ENCODE data around the gene ALDH1L2. TPM values are rescaled to one million over a fixed set of nuclear protein-coding genes. Genes with fewer than 3 reads are reported as not detected.
A peak's percentile ranks its signal among the peaks of the same experiment; 100 is the strongest.

Gene ALDH1L2
- total RNA-seq, 1 experiment from 2014 or later, result 2.2 TPM

DNA sequence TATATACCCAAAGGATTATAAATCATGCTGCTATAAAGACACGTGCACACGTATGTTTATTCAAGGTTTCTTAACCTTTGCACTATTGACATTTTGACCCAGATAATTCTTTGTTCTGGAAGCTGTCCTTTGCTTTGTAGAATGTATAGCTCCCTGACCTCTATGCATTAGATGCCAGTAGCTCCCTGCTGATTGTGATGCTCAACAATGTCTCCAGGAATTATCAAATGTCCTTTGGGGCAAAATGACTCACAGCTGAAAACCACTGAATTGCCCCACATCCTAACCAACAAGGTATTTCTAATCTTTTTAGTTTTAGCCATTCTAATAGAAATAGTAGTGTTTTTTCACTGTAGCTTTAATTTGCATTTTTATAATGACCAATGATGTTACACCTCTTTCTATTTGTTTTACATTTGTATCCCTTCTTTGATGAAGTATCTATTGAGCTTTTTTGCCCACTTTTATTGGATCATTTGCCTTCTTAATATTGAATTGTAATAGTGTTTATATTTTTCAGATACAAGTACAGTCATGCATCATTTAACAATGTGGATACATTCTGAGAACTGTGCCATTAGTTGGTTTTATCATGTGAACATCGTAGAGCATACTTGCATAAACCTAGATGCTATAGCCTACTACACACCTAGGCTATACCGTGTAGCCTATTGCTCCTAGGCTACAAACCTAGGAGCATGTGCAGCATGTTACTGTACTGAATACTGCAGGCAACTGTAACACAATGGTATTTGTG is 108.5 kb downstream of the ALDH1L2 start:
- H3K79me2 ChIP-seq (ENCODE audit: low read depth), result no peaks in the 10 kb centered on the region
- H3K27me3 ChIP-seq (ENCODE audit: insufficient read depth, low read depth), result no peaks in the 10 kb centered on the region
- no peaks in the 10 kb centered on the region for H4K20me1 ChIP-seq (ENCODE audit: insufficient read depth)
- H3K27ac ChIP-seq, result no peak overlapping the region
- H3K9me3 ChIP-seq (ENCODE audit: insufficient read depth, low read depth), result no peaks in the 10 kb centered on the region
- no peaks in the 10 kb centered on the region for H3K36me3 ChIP-seq (ENCODE audit: low read depth)
- H3F3A ChIP-seq (ENCODE audit: insufficient read depth, low read depth), result peaks cover 25% of the 10 kb centered on the region
- no peaks in the 10 kb centered on the region for H3K9me2 ChIP-seq (ENCODE audit: insufficient read depth)
- intact Hi-C loops (cut with micrococcal nuclease; ENCODE audit: unreplicated experiment), result no loop called here
- no peak overlapping the region for H3K4me3 ChIP-seq
- no TSS peak for BruUV-seq (replicated peaks)
- POLR2A ChIA-PET (ENCODE audit: unreplicated experiment), result no interaction called here
- DNase-seq, result peak in 1 of 2 experiments; percentile 63
- CTCF ChIA-PET, result no interaction called here
- TF ChIP-seq, protein P1, sequence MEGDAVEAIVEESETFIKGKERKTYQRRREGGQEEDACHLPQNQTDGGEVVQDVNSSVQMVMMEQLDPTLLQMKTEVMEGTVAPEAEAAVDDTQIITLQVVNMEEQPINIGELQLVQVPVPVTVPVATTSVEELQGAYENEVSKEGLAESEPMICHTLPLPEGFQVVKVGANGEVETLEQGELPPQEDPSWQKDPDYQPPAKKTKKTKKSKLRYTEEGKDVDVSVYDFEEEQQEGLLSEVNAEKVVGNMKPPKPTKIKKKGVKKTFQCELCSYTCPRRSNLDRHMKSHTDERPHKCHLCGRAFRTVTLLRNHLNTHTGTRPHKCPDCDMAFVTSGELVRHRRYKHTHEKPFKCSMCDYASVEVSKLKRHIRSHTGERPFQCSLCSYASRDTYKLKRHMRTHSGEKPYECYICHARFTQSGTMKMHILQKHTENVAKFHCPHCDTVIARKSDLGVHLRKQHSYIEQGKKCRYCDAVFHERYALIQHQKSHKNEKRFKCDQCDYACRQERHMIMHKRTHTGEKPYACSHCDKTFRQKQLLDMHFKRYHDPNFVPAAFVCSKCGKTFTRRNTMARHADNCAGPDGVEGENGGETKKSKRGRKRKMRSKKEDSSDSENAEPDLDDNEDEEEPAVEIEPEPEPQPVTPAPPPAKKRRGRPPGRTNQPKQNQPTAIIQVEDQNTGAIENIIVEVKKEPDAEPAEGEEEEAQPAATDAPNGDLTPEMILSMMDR (conservative IDR thresholded peaks at IDR 0.05), result no peak
- TF ChIP-seq EZH2 (IDR thresholded peaks at IDR 0.05; ENCODE audit: low read depth), result no peak
- no peak overlapping the region for H3K4me2 ChIP-seq
- H2AFZ ChIP-seq, result no peak overlapping the region
- H3K4me1 ChIP-seq (replicated peaks; ENCODE audit: insufficient read depth), result peaks cover 39% of the 10 kb centered on the region

- H3K4me1 ChIP-seq (replicated peaks; ENCODE audit: insufficient read depth), result peaks cover 32% of the 10 kb centered on the region
- ChIA-PET POLR2A (ENCODE audit: unreplicated experiment) (interaction anchor here (0.7 kb wide), 1 partner anchor 693 kb away, joined by 3 read pairs; no protein-coding TSS in a partner anchor), CTCF (no interaction called here)
- H3K27me3 ChIP-seq (ENCODE audit: insufficient read depth, low read depth), result no peaks in the 10 kb centered on the region
- H3K9me3 ChIP-seq (ENCODE audit: insufficient read depth, low read depth), result no peaks in the 10 kb centered on the region
- peaks cover 20% of the 10 kb centered on the region for H3F3A ChIP-seq (ENCODE audit: insufficient read depth, low read depth)
- no TSS peak for BruUV-seq (replicated peaks)
- H3K4me2 ChIP-seq, result peak overlapping the region; percentile 70
- no peaks in the 10 kb centered on the region for H3K79me2 ChIP-seq (ENCODE audit: low read depth)
- peak overlapping the region; percentile 76 for H2AFZ ChIP-seq
- no peaks in the 10 kb centered on the region for H4K20me1 ChIP-seq (ENCODE audit: insufficient read depth)
- H3K9me2 ChIP-seq (ENCODE audit: insufficient read depth), result no peaks in the 10 kb centered on the region
- peak overlapping the region; percentile 83 for H3K27ac ChIP-seq
- H3K36me3 ChIP-seq (ENCODE audit: low read depth), result no peaks in the 10 kb centered on the region
- intact Hi-C loops (cut with micrococcal nuclease; ENCODE audit: unreplicated experiment), result loop anchor here (1.0 kb wide), 1 partner anchor 36 kb away; no protein-coding TSS in a partner anchor
- peak; percentile 44 to 87 for DNase-seq
- TF ChIP-seq, protein P1 (conservative IDR thresholded peaks at IDR 0.05), result no peak
- no peak for TF ChIP-seq EZH2 (IDR thresholded peaks at IDR 0.05; ENCODE audit: low read depth)
- H3K4me3 ChIP-seq, result no peak overlapping the region
Measured at GRCh38 chr12:104974626-104975290, 109.5 kb downstream of the ALDH1L2 start.

- CTCF ChIA-PET, result no interaction called here
- no peak overlapping the region for H3K27ac ChIP-seq
- peaks cover 19% of the 10 kb centered on the region for H3F3A ChIP-seq (ENCODE audit: insufficient read depth, low read depth)
- no peaks in the 10 kb centered on the region for H3K27me3 ChIP-seq (ENCODE audit: insufficient read depth, low read depth)
- TF ChIP-seq EZH2 (IDR thresholded peaks at IDR 0.05; ENCODE audit: low read depth), result no peak
- TF ChIP-seq, protein P1 (conservative IDR thresholded peaks at IDR 0.05), result no peak
- H3K36me3 ChIP-seq (ENCODE audit: low read depth), result no peaks in the 10 kb centered on the region
- H2AFZ ChIP-seq, result no peak overlapping the region
- no peak overlapping the region for H3K4me3 ChIP-seq
- no peak overlapping the region for H3K4me2 ChIP-seq
- H3K4me1 ChIP-seq (replicated peaks; ENCODE audit: insufficient read depth), result peaks cover 31% of the 10 kb centered on the region
- intact Hi-C loops (cut with micrococcal nuclease; ENCODE audit: unreplicated experiment), result no loop called here
- no TSS peak for BruUV-seq (replicated peaks)
- H3K79me2 ChIP-seq (ENCODE audit: low read depth), result no peaks in the 10 kb centered on the region
- DNase-seq, result no peak
- H4K20me1 ChIP-seq (ENCODE audit: insufficient read depth), result no peaks in the 10 kb centered on the region
- H3K9me2 ChIP-seq (ENCODE audit: insufficient read depth), result no peaks in the 10 kb centered on the region
- no peaks in the 10 kb centered on the region for H3K9me3 ChIP-seq (ENCODE audit: insufficient read depth, low read depth)
- POLR2A ChIA-PET (ENCODE audit: unreplicated experiment), result no interaction called here
Measured at GRCh38 chr12:104973250-104973649, 111.0 kb downstream of the ALDH1L2 start.
